Measurements from ENCODE around the gene PTPRZ1.

DNA sequence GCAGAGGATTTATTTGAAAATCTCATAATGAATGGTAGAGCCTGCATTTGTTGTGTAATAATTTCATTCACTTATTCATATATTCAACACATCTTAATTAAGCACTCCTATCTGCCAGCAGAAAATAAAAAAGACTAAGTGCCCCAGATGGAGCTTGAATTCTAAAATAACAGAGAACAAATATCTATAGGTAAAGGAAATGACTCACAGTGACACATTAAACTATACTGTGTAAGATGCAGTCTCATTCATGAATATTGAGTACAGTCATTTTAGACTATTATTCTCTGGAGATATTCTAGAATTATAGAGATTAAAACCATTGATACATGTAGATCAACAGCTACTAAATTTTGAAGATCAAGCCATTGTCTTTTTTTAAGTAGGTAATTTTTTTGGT, 72.1 kb downstream of the PTPRZ1 start:
- TF ChIP-seq CTCF (IDR thresholded peaks at IDR 0.05) (no peak), EP300 (IDR thresholded peaks at IDR 0.05) (no peak), POLR2A (IDR thresholded peaks at IDR 0.05) (no peak)
